ENCODE data around the gene AVEN.
A peak's percentile ranks its signal among the peaks of the same experiment; 100 is the strongest.
"Not testable (repeated sequence)": the region's sequence is repeated elsewhere in the genome, so short reads cannot be mapped to it uniquely, and the experiment has no call there.

AVEN gene

GRCh38 chr15:33995666-33996065 is 43.3 kb downstream of the AVEN start:
- DNase-seq = not testable (repeated sequence)
- in situ Hi-C loops (cut with MboI; ENCODE audit: low pct_unique_long_range_greater_than_20kb, low sequenced_read_pairs) = loop anchor here (25.0 kb wide), 1 partner anchor 258 kb away; no protein-coding TSS in a partner anchor

GRCh38 chr15:33994005-33994615 is 44.9 kb downstream of the AVEN start:
- peak; percentile 26 for DNase-seq
- in situ Hi-C loops (cut with MboI; ENCODE audit: low pct_unique_long_range_greater_than_20kb, low sequenced_read_pairs) = loop anchor here (25.0 kb wide), 1 partner anchor 257 kb away; no protein-coding TSS in a partner anchor

GRCh38 chr15:33988384-33988783 is 50.6 kb downstream of the AVEN start:
- in situ Hi-C loops (cut with MboI; ENCODE audit: low pct_unique_long_range_greater_than_20kb, low sequenced_read_pairs) = loop anchor here (25.0 kb wide), 1 partner anchor 251 kb away; no protein-coding TSS in a partner anchor

GRCh38 chr15:33987444-33987843 is 51.6 kb downstream of the AVEN start:
- in situ Hi-C loops (cut with MboI; ENCODE audit: low pct_unique_long_range_greater_than_20kb, low sequenced_read_pairs) = loop anchor here (25.0 kb wide), 1 partner anchor 250 kb away; no protein-coding TSS in a partner anchor
- DNase-seq = no peak

More at GRCh38 chr15:33988384-33988783, 50.6 kb downstream of the AVEN start:
- no peak for DNase-seq

- DNase-seq = no peak
- in situ Hi-C loops (cut with MboI; ENCODE audit: low pct_unique_long_range_greater_than_20kb, low sequenced_read_pairs) = loop anchor here (25.0 kb wide), 1 partner anchor 248 kb away; no protein-coding TSS in a partner anchor
Measured at GRCh38 chr15:33985751-33986150, 53.3 kb downstream of the AVEN start.

GRCh38 chr15:33985287-33985686 is 53.7 kb downstream of the AVEN start:
- in situ Hi-C loops (cut with MboI; ENCODE audit: low pct_unique_long_range_greater_than_20kb, low sequenced_read_pairs) = loop anchor here (25.0 kb wide), 1 partner anchor 248 kb away; no protein-coding TSS in a partner anchor
- no peak for DNase-seq

GRCh38 chr15:33982516-33982915 is 56.5 kb downstream of the AVEN start:
- in situ Hi-C loops (cut with MboI; ENCODE audit: low pct_unique_long_range_greater_than_20kb, low sequenced_read_pairs) = loop anchor here (25.0 kb wide), 1 partner anchor 245 kb away; no protein-coding TSS in a partner anchor
- no peak for DNase-seq

GRCh38 chr15:33980159-33980558 is 58.8 kb downstream of the AVEN start:
- no peak for DNase-seq
- in situ Hi-C loops (cut with MboI; ENCODE audit: low pct_unique_long_range_greater_than_20kb, low sequenced_read_pairs) = loop anchor here (25.0 kb wide), 1 partner anchor 243 kb away; no protein-coding TSS in a partner anchor

GRCh38 chr15:33975022-33975565 is 63.9 kb downstream of the AVEN start:
- in situ Hi-C loops (cut with MboI; ENCODE audit: low pct_unique_long_range_greater_than_20kb, low sequenced_read_pairs) = loop anchor here (25.0 kb wide), 1 partner anchor 238 kb away; no protein-coding TSS in a partner anchor
- DNase-seq = no peak

- in situ Hi-C loops (cut with MboI; ENCODE audit: low pct_unique_long_range_greater_than_20kb, low sequenced_read_pairs) = no loop called here
- no peak for DNase-seq
Measured at GRCh38 chr15:33971811-33972210, 67.2 kb downstream of the AVEN start.

GRCh38 chr15:33968821-33969220 is 70.2 kb downstream of the AVEN start:
- in situ Hi-C loops (cut with MboI; ENCODE audit: low pct_unique_long_range_greater_than_20kb, low sequenced_read_pairs) = no loop called here

GRCh38 chr15:33968224-33968623 is 70.8 kb downstream of the AVEN start, which contains the start of gene CHRM5:
Gene CHRM5 (plus strand): TSS chr15:33968497. CDS start chr15:34062718, 94,221 bp downstream.
- DNase-seq = no peak
- in situ Hi-C loops (cut with MboI; ENCODE audit: low pct_unique_long_range_greater_than_20kb, low sequenced_read_pairs) = no loop called here

More at GRCh38 chr15:33968821-33969220, 70.2 kb downstream of the AVEN start:
- DNase-seq = no peak

- in situ Hi-C loops (cut with MboI; ENCODE audit: low pct_unique_long_range_greater_than_20kb, low sequenced_read_pairs) = no loop called here
- no peak for DNase-seq
Measured at GRCh38 chr15:33964665-33965040, 74.4 kb downstream of the AVEN start.

- in situ Hi-C loops (cut with MboI; ENCODE audit: low pct_unique_long_range_greater_than_20kb, low sequenced_read_pairs) = no loop called here
- DNase-seq = peak; percentile 30
Measured at GRCh38 chr15:33963831-33964664, 75.0 kb downstream of the AVEN start.

GRCh38 chr15:33960549-33960935 is 78.5 kb downstream of the AVEN start:
- DNase-seq = no peak
- in situ Hi-C loops (cut with MboI; ENCODE audit: low pct_unique_long_range_greater_than_20kb, low sequenced_read_pairs) = no loop called here

GRCh38 chr15:33959844-33960548 is 79.0 kb downstream of the AVEN start:
- in situ Hi-C loops (cut with MboI; ENCODE audit: low pct_unique_long_range_greater_than_20kb, low sequenced_read_pairs) = no loop called here
- peak; percentile 53 for DNase-seq

- DNase-seq = no peak
- in situ Hi-C loops (cut with MboI; ENCODE audit: low pct_unique_long_range_greater_than_20kb, low sequenced_read_pairs) = no loop called here
Measured at GRCh38 chr15:33956397-33956796, 82.6 kb downstream of the AVEN start.

GRCh38 chr15:33955945-33956344 is 83.1 kb downstream of the AVEN start:
- in situ Hi-C loops (cut with MboI; ENCODE audit: low pct_unique_long_range_greater_than_20kb, low sequenced_read_pairs) = no loop called here
- DNase-seq = no peak

GRCh38 chr15:33946152-33946551 is 92.9 kb downstream of the AVEN start:
- in situ Hi-C loops (cut with MboI; ENCODE audit: low pct_unique_long_range_greater_than_20kb, low sequenced_read_pairs) = no loop called here

More at GRCh38 chr15:33946152-33946551, 92.9 kb downstream of the AVEN start:
- DNase-seq = no peak
